Measurements from ENCODE around the gene ZNF740.

ZNF740 gene

DNA sequence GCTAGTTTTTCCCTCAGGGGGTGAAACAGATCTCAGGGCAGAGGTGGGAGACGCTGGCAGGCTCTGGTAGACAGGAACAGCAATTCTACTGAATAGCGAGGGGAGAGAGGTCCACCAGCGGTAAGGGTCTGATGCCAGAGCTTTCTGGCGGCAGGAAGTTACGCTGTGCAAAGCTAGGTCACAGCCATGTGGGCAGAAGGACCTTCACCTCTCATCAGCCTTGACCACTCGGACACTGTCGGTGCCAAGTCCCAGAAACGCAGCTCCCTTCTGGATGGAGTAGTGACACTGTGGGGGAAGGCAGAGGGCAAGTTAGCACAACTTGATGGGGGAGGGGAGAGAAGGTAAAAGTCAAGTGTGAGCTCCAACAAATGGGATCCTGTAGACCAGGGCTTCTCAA, 10.3 kb upstream of the ZNF740 start:
- Histone ChIP-seq H3K27ac (ENCODE audit: low read depth, low read length, poor library complexity, severe bottlenecking) (no peak overlapping the region), H3K9ac (ENCODE audit: low read length) (no peak overlapping the region), H3K79me2 (ENCODE audit: insufficient read depth, low read length) (no peaks in the 10 kb centered on the region), H4K20me1 (ENCODE audit: insufficient read depth, low read length) (no peaks in the 10 kb centered on the region), H3K4me1 (ENCODE audit: insufficient read depth, low read length, severe bottlenecking) (no peaks in the 10 kb centered on the region), H3K9me3 (ENCODE audit: low read length) (no peaks in the 10 kb centered on the region), H3K9me2 (ENCODE audit: low read depth, low read length) (no peaks in the 10 kb centered on the region), H3K27me3 (ENCODE audit: insufficient read depth, low read length) (no peaks in the 10 kb centered on the region), H3K36me3 (ENCODE audit: insufficient read depth, low read length) (no peaks in the 10 kb centered on the region; the same call in 1 of the 2 replicates), H3F3A (ENCODE audit: insufficient read depth, low read length) (no peaks in the 10 kb centered on the region), H2AFZ (ENCODE audit: low read length) (no peak overlapping the region), H3K4me3 (ENCODE audit: low read depth, low read length, poor library complexity, severe bottlenecking) (no peak overlapping the region), H3K4me2 (ENCODE audit: low read length) (no peak overlapping the region)
- no peak for TF ChIP-seq EZH2 (IDR thresholded peaks at IDR 0.05; ENCODE audit: borderline replicate concordance, low read length)
- TF ChIP-seq, protein P1, sequence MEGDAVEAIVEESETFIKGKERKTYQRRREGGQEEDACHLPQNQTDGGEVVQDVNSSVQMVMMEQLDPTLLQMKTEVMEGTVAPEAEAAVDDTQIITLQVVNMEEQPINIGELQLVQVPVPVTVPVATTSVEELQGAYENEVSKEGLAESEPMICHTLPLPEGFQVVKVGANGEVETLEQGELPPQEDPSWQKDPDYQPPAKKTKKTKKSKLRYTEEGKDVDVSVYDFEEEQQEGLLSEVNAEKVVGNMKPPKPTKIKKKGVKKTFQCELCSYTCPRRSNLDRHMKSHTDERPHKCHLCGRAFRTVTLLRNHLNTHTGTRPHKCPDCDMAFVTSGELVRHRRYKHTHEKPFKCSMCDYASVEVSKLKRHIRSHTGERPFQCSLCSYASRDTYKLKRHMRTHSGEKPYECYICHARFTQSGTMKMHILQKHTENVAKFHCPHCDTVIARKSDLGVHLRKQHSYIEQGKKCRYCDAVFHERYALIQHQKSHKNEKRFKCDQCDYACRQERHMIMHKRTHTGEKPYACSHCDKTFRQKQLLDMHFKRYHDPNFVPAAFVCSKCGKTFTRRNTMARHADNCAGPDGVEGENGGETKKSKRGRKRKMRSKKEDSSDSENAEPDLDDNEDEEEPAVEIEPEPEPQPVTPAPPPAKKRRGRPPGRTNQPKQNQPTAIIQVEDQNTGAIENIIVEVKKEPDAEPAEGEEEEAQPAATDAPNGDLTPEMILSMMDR (IDR thresholded peaks at IDR 0.05; ENCODE audit: low read length), result no peak

DNA sequence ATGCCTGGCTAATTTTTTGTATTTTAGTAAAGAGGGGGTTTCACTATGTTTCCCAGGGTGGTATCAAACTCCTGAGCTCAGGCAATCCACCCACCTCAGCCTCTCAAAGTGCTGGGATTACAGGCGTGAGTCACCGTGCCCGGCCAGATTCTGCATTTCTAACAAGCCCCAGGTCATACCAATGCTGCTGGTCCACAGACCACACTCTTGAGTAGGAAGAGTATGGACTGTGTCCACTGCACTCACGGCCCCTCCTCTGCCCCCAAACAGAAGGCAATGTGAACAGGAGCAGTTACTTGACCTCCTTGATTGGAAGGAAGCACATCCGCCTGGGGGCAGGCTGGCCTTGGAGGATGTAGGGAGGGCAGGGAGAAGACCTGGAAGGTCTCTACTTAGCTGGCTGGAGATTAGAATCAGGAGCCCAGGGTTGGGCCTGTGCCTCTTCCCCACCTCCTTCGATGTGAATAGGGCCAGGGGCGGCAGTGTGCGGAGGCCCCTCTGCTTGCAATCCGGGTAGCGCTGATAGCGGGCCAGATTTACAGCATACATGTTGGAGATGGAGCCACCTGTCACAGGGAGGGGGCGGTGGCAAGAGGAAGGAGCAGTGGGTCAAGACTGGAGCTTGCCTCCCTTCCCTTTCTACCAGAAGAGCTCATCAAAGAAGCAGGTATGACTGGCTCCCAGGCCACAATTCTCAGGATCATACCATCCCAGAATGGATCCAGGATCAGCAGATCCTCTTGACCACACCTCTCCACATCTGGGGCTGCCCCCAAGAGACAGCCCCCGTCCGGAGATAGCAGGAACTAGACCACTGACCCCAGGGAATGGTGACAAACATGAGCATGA, 9.4 kb upstream of the ZNF740 start:
- no peaks in the 10 kb centered on the region for H3K79me2 ChIP-seq (ENCODE audit: insufficient read depth, low read length)
- no peak overlapping the region for H3K4me2 ChIP-seq (ENCODE audit: low read length)
- no peaks in the 10 kb centered on the region for H3K27me3 ChIP-seq (ENCODE audit: insufficient read depth, low read length)
- H3K9me3 ChIP-seq (ENCODE audit: low read length), result no peaks in the 10 kb centered on the region
- H3K27ac ChIP-seq (ENCODE audit: low read depth, low read length, poor library complexity, severe bottlenecking), result no peak overlapping the region
- no peaks in the 10 kb centered on the region for H3K9me2 ChIP-seq (ENCODE audit: low read depth, low read length)
- H3K4me1 ChIP-seq (ENCODE audit: insufficient read depth, low read length, severe bottlenecking), result no peaks in the 10 kb centered on the region
- no peak overlapping the region for H3K9ac ChIP-seq (ENCODE audit: low read length)
- no peaks in the 10 kb centered on the region for H4K20me1 ChIP-seq (ENCODE audit: insufficient read depth, low read length)
- TF ChIP-seq EZH2 (IDR thresholded peaks at IDR 0.05; ENCODE audit: borderline replicate concordance, low read length), result no peak
- TF ChIP-seq, protein P1 (IDR thresholded peaks at IDR 0.05; ENCODE audit: low read length), result no peak
- H3K4me3 ChIP-seq (ENCODE audit: low read depth, low read length, poor library complexity, severe bottlenecking), result no peak overlapping the region
- no peaks in the 10 kb centered on the region; the same call in 1 of the 2 replicates for H3K36me3 ChIP-seq (ENCODE audit: insufficient read depth, low read length)
- H2AFZ ChIP-seq (ENCODE audit: low read length), result no peak overlapping the region
- H3F3A ChIP-seq (ENCODE audit: insufficient read depth, low read length), result no peaks in the 10 kb centered on the region

DNA sequence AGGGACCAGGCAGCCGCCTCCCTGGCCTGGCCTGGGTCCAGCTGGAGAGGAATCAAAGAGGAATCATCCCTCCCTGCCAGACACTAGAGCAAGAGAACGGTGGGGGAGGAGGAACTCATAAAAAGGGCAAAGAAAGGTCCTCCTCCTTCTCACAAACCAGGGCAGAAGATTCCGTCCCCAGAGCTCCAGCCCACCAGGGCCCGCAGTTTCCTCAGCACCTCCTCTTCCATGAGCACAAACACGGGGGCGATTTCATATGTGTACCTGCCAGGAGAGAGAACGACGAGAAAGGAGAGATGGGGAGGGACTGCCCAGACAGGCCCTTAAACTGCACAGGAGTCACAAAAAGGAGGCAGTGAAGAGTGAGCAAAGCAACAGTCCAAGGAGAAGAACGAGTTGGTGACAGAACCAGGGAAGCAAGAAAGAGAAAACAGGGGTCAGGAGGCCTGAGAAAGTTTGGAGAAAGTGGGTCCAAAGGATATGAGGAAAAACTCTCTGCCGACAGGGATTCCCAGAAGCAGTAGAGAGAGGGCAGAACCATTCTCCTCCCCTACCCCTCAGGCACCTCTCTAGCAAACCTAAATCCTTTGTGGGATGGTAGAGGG, 8.7 kb upstream of the ZNF740 start:
- H3K27me3 ChIP-seq (ENCODE audit: insufficient read depth, low read length), result no peaks in the 10 kb centered on the region
- TF ChIP-seq, protein P1 (IDR thresholded peaks at IDR 0.05; ENCODE audit: low read length), result no peak
- no peak for TF ChIP-seq EZH2 (IDR thresholded peaks at IDR 0.05; ENCODE audit: borderline replicate concordance, low read length)
- no peak overlapping the region for H2AFZ ChIP-seq (ENCODE audit: low read length)
- H3K36me3 ChIP-seq (ENCODE audit: insufficient read depth, low read length), result no peaks in the 10 kb centered on the region; the same call in 1 of the 2 replicates
- H3F3A ChIP-seq (ENCODE audit: insufficient read depth, low read length), result no peaks in the 10 kb centered on the region
- H3K9ac ChIP-seq (ENCODE audit: low read length), result no peak overlapping the region
- H3K27ac ChIP-seq (ENCODE audit: low read depth, low read length, poor library complexity, severe bottlenecking), result no peak overlapping the region
- no peaks in the 10 kb centered on the region for H4K20me1 ChIP-seq (ENCODE audit: insufficient read depth, low read length)
- no peaks in the 10 kb centered on the region for H3K79me2 ChIP-seq (ENCODE audit: insufficient read depth, low read length)
- H3K9me2 ChIP-seq (ENCODE audit: low read depth, low read length), result no peaks in the 10 kb centered on the region
- H3K4me2 ChIP-seq (ENCODE audit: low read length), result no peak overlapping the region
- H3K4me3 ChIP-seq (ENCODE audit: low read depth, low read length, poor library complexity, severe bottlenecking), result no peak overlapping the region
- H3K9me3 ChIP-seq (ENCODE audit: low read length), result no peaks in the 10 kb centered on the region
- no peaks in the 10 kb centered on the region for H3K4me1 ChIP-seq (ENCODE audit: insufficient read depth, low read length, severe bottlenecking)
